ENCODE results near the gene MTHFD1. TPM values are rescaled to one million over a fixed set of nuclear protein-coding genes. Genes with fewer than 3 reads are reported as not detected.

The MTHFD1 gene
- total and polyA plus RNA-seq, 2 donors = 18.8 to 38.3 TPM

GRCh38 chr14:64412237-64412636 is 24.1 kb downstream of the MTHFD1 start:
- H3K9me3 ChIP-seq (ENCODE audit: control insufficient read depth in 2 of 2, insufficient read depth in 1 of 2, low read length in 1 of 2) = no peaks in the 10 kb centered on the region
- H3K4me1 ChIP-seq (ENCODE audit: control insufficient read depth in 2 of 2, insufficient read depth in 2 of 2, low read length in 2 of 2) = no peaks in the 10 kb centered on the region
- peaks cover 18 to 35% of the 10 kb centered on the region in 2 donors for H3K36me3 ChIP-seq (ENCODE audit: control insufficient read depth in 2 of 2, insufficient read depth in 2 of 2, low read length in 1 of 2)
- H3K27me3 ChIP-seq (ENCODE audit: control insufficient read depth in 2 of 2, insufficient read depth in 1 of 2, low read length in 1 of 2) = no peaks in the 10 kb centered on the region
- DNase-seq (ENCODE audit: low read depth in 6 of 9, low spot score in 9 of 9) = peak in 1 of 9 donors; percentile 32
- H3K4me3 ChIP-seq (ENCODE audit: low read length in 2 of 2) = no peak overlapping the region
- H3K27ac ChIP-seq (ENCODE audit: low read depth in 1 of 2, low read length in 1 of 2) = no peak overlapping the region
- 40% methylated on average over 1 of the region's 1 CpG for WGBS

GRCh38 chr14:64416348-64416932 is 28.3 kb downstream of the MTHFD1 start:
- Histone ChIP-seq H3K4me3 (ENCODE audit: low read length in 2 of 2) (no peak overlapping the region), H3K4me1 (ENCODE audit: control insufficient read depth in 2 of 2, insufficient read depth in 2 of 2, low read length in 2 of 2) (no peaks in the 10 kb centered on the region), H3K36me3 (ENCODE audit: control insufficient read depth in 2 of 2, insufficient read depth in 2 of 2, low read length in 1 of 2) (peaks cover 34 to 62% of the 10 kb centered on the region in 2 donors), H3K27me3 (ENCODE audit: control insufficient read depth in 2 of 2, insufficient read depth in 1 of 2, low read length in 1 of 2) (no peaks in the 10 kb centered on the region), H3K9me3 (ENCODE audit: control insufficient read depth in 2 of 2, insufficient read depth in 1 of 2, low read length in 1 of 2) (no peaks in the 10 kb centered on the region), H3K27ac (ENCODE audit: low read depth in 1 of 2, low read length in 1 of 2) (no peak overlapping the region)
- 96% methylated on average over 3 of the region's 3 CpGs for WGBS
- no peak for DNase-seq (ENCODE audit: low read depth in 6 of 9, low spot score in 9 of 9)

DNA sequence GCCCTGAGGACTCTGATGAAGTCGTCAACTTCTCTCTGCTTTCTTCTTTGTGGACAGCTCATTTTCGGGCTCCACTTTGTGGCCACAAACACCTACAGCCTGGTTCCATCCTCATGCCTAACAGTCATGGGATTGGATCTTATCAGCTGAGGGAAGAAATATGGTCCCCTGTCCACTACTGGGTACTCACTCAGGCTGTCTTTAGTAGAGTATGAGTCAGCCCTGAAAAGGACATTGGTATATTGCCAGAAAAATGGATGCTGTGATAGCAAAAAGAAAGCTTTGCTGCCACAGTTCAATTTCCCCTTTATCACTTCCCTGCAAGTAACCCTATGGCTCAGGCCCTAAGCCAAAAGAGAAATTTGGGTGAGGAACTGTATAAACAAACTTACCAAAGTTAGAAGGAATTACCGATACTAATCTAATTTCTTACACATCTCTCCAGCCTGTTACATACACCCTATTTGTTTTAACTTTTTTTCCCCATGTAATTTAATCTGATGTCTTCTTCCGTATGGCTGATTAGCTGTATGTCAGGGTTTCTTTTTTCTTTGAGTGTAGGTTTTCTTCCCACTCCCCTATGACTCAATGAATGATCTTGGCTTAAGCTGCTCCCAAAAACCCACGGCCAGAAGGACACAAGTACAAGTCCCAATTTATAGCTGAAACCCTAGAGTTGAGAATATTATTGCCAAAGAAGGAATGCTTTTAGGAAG is 29.1 kb downstream of the MTHFD1 start:
- 94% methylated on average over 5 of the region's 5 CpGs for WGBS
- Histone ChIP-seq H3K27me3 (ENCODE audit: control insufficient read depth in 2 of 2, insufficient read depth in 1 of 2, low read length in 1 of 2) (no peaks in the 10 kb centered on the region), H3K4me3 (ENCODE audit: low read length in 2 of 2) (no peak overlapping the region), H3K27ac (ENCODE audit: low read depth in 1 of 2, low read length in 1 of 2) (no peak overlapping the region), H3K36me3 (ENCODE audit: control insufficient read depth in 2 of 2, insufficient read depth in 2 of 2, low read length in 1 of 2) (peaks cover 34 to 60% of the 10 kb centered on the region in 2 donors), H3K4me1 (ENCODE audit: control insufficient read depth in 2 of 2, insufficient read depth in 2 of 2, low read length in 2 of 2) (no peaks in the 10 kb centered on the region), H3K9me3 (ENCODE audit: control insufficient read depth in 2 of 2, insufficient read depth in 1 of 2, low read length in 1 of 2) (no peaks in the 10 kb centered on the region)
- no peak for DNase-seq (ENCODE audit: low read depth in 6 of 9, low spot score in 9 of 9)

DNA sequence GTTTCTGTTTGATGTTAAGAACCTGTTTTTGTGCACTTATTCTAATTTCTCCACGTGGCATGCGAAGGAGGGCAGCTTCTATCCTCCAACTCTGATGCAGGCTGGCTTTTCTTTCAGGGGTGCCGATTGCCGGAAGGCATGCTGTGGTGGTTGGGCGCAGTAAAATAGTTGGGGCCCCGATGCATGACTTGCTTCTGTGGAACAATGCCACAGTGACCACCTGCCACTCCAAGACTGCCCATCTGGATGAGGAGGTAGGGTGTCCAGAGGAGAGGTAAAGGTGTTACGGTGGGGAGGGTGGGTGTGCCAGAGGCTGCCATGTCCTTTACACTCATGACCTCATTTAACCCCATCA is 29.6 kb downstream of the MTHFD1 start:
- no peak for DNase-seq (ENCODE audit: low read depth in 6 of 9, low spot score in 9 of 9)
- Histone ChIP-seq H3K4me1 (ENCODE audit: control insufficient read depth in 2 of 2, insufficient read depth in 2 of 2, low read length in 2 of 2) (no peaks in the 10 kb centered on the region), H3K9me3 (ENCODE audit: control insufficient read depth in 2 of 2, insufficient read depth in 1 of 2, low read length in 1 of 2) (no peaks in the 10 kb centered on the region), H3K27me3 (ENCODE audit: control insufficient read depth in 2 of 2, insufficient read depth in 1 of 2, low read length in 1 of 2) (no peaks in the 10 kb centered on the region), H3K4me3 (ENCODE audit: low read length in 2 of 2) (no peak overlapping the region), H3K27ac (ENCODE audit: low read depth in 1 of 2, low read length in 1 of 2) (no peak overlapping the region), H3K36me3 (ENCODE audit: control insufficient read depth in 2 of 2, insufficient read depth in 2 of 2, low read length in 1 of 2) (peaks cover 32 to 62% of the 10 kb centered on the region in 2 donors)
- 99% methylated on average over 7 of the region's 7 CpGs for WGBS

DNA sequence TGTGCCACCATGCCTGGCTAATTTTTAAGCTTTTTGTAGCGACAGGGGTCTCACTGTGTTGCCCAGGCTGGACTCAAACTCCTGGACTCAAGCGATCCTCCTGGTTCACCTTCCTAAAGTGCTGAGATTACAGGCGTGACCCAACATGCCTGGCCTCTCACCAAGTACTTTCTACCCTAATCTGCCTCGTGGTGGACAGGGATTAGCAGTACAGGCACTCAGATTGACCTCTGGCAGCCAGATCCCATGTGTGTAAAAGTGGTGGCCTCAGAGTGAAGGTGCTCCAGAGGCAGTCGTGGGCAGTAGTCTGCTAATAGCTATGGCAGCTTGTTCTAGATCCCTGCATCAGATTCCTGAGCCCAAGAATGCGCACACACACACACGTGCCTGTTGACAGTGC is 30.9 kb downstream of the MTHFD1 start:
- H3K4me1 ChIP-seq (ENCODE audit: control insufficient read depth in 2 of 2, insufficient read depth in 2 of 2, low read length in 2 of 2) = no peaks in the 10 kb centered on the region
- no peak overlapping the region for H3K4me3 ChIP-seq (ENCODE audit: low read length in 2 of 2)
- no peaks in the 10 kb centered on the region for H3K9me3 ChIP-seq (ENCODE audit: control insufficient read depth in 2 of 2, insufficient read depth in 1 of 2, low read length in 1 of 2)
- H3K36me3 ChIP-seq (ENCODE audit: control insufficient read depth in 2 of 2, insufficient read depth in 2 of 2, low read length in 1 of 2) = peaks cover 31 to 66% of the 10 kb centered on the region in 2 donors
- 95% methylated on average over 7 of the region's 7 CpGs for WGBS
- no peak overlapping the region for H3K27ac ChIP-seq (ENCODE audit: low read depth in 1 of 2, low read length in 1 of 2)
- no peaks in the 10 kb centered on the region for H3K27me3 ChIP-seq (ENCODE audit: control insufficient read depth in 2 of 2, insufficient read depth in 1 of 2, low read length in 1 of 2)
- DNase-seq (ENCODE audit: low read depth in 6 of 9, low spot score in 9 of 9) = no peak

DNA sequence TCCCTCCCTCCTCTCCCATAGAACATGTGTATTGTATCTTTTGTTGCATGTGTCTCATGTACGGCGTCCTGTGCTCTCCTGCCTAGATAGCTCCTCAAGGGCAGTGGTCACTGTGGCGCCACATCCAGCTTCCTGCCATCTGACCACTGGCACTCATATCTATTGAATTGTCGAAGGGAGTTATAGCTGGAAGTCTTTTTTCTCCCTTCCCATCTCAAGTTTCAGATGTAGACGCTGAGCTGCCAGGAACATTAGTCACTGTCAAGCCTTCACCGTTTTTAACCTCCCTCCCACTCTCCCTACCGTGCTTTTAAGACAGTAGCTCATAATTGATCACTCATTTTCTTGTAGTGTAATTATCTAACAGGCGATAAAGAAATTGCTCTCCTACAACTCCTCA is 33.0 kb downstream of the MTHFD1 start:
- no peaks in the 10 kb centered on the region for H3K27me3 ChIP-seq (ENCODE audit: control insufficient read depth in 2 of 2, insufficient read depth in 1 of 2, low read length in 1 of 2)
- no peaks in the 10 kb centered on the region for H3K4me1 ChIP-seq (ENCODE audit: control insufficient read depth in 2 of 2, insufficient read depth in 2 of 2, low read length in 2 of 2)
- WGBS = 82% methylated on average over 8 of the region's 8 CpGs
- H3K9me3 ChIP-seq (ENCODE audit: control insufficient read depth in 2 of 2, insufficient read depth in 1 of 2, low read length in 1 of 2) = no peaks in the 10 kb centered on the region
- no peak overlapping the region for H3K4me3 ChIP-seq (ENCODE audit: low read length in 2 of 2)
- no peak overlapping the region for H3K27ac ChIP-seq (ENCODE audit: low read depth in 1 of 2, low read length in 1 of 2)
- peaks cover 21 to 75% of the 10 kb centered on the region in 2 donors for H3K36me3 ChIP-seq (ENCODE audit: control insufficient read depth in 2 of 2, insufficient read depth in 2 of 2, low read length in 1 of 2)
- DNase-seq (ENCODE audit: low read depth in 6 of 9, low spot score in 9 of 9) = no peak

- Histone ChIP-seq H3K27me3 (ENCODE audit: control insufficient read depth in 2 of 2, insufficient read depth in 1 of 2, low read length in 1 of 2) (no peaks in the 10 kb centered on the region), H3K27ac (ENCODE audit: low read depth in 1 of 2, low read length in 1 of 2) (no peak overlapping the region), H3K4me1 (ENCODE audit: control insufficient read depth in 2 of 2, insufficient read depth in 2 of 2, low read length in 2 of 2) (no peaks in the 10 kb centered on the region), H3K36me3 (ENCODE audit: control insufficient read depth in 2 of 2, insufficient read depth in 2 of 2, low read length in 1 of 2) (peaks cover 18 to 76% of the 10 kb centered on the region in 2 donors), H3K4me3 (ENCODE audit: low read length in 2 of 2) (no peak overlapping the region), H3K9me3 (ENCODE audit: control insufficient read depth in 2 of 2, insufficient read depth in 1 of 2, low read length in 1 of 2) (no peaks in the 10 kb centered on the region)
- no peak for DNase-seq (ENCODE audit: low read depth in 6 of 9, low spot score in 9 of 9)
- WGBS = 100% methylated on average over 1 of the region's 1 CpG
Measured at GRCh38 chr14:64422005-64422404, 33.9 kb downstream of the MTHFD1 start.

GRCh38 chr14:64422756-64423155 is 34.6 kb downstream of the MTHFD1 start:
- peaks cover 13 to 76% of the 10 kb centered on the region in 2 donors for H3K36me3 ChIP-seq (ENCODE audit: control insufficient read depth in 2 of 2, insufficient read depth in 2 of 2, low read length in 1 of 2)
- no peaks in the 10 kb centered on the region for H3K9me3 ChIP-seq (ENCODE audit: control insufficient read depth in 2 of 2, insufficient read depth in 1 of 2, low read length in 1 of 2)
- 97% methylated on average over 7 of the region's 7 CpGs for WGBS
- no peaks in the 10 kb centered on the region for H3K4me1 ChIP-seq (ENCODE audit: control insufficient read depth in 2 of 2, insufficient read depth in 2 of 2, low read length in 2 of 2)
- no peaks in the 10 kb centered on the region for H3K27me3 ChIP-seq (ENCODE audit: control insufficient read depth in 2 of 2, insufficient read depth in 1 of 2, low read length in 1 of 2)
- no peak overlapping the region for H3K4me3 ChIP-seq (ENCODE audit: low read length in 2 of 2)
- no peak for DNase-seq (ENCODE audit: low read depth in 6 of 9, low spot score in 9 of 9)
- H3K27ac ChIP-seq (ENCODE audit: low read depth in 1 of 2, low read length in 1 of 2) = no peak overlapping the region

- H3K4me3 ChIP-seq (ENCODE audit: low read length in 2 of 2) = no peak overlapping the region
- H3K27me3 ChIP-seq (ENCODE audit: control insufficient read depth in 2 of 2, insufficient read depth in 1 of 2, low read length in 1 of 2) = no peaks in the 10 kb centered on the region
- no peak for DNase-seq (ENCODE audit: low read depth in 6 of 9, low spot score in 9 of 9)
- H3K36me3 ChIP-seq (ENCODE audit: control insufficient read depth in 2 of 2, insufficient read depth in 2 of 2, low read length in 1 of 2) = peaks cover 10 to 68% of the 10 kb centered on the region in 2 donors
- no peaks in the 10 kb centered on the region for H3K9me3 ChIP-seq (ENCODE audit: control insufficient read depth in 2 of 2, insufficient read depth in 1 of 2, low read length in 1 of 2)
- H3K27ac ChIP-seq (ENCODE audit: low read depth in 1 of 2, low read length in 1 of 2) = no peak overlapping the region
- WGBS = 98% methylated on average over 6 of the region's 6 CpGs
- H3K4me1 ChIP-seq (ENCODE audit: control insufficient read depth in 2 of 2, insufficient read depth in 2 of 2, low read length in 2 of 2) = no peaks in the 10 kb centered on the region
Measured at GRCh38 chr14:64423987-64424386, 35.8 kb downstream of the MTHFD1 start.

Measured in thymus (tissue), 11 donors.